Measurements from ENCODE around the gene SETD1B. TPM values are rescaled to one million over a fixed set of nuclear protein-coding genes. Genes with fewer than 3 reads are reported as not detected.
A peak's percentile ranks its signal among the peaks of the same experiment; 100 is the strongest.

The SETD1B gene
- total RNA-seq, 1 experiment from 2014 or later = 40.4 TPM

GRCh38 chr12:121798787-121799155, 5.0 kb upstream of the SETD1B start:
- H3K18ac ChIP-seq (ENCODE audit: insufficient read length, low read depth, low read length) = no peak overlapping the region
- H3K23me2 ChIP-seq (ENCODE audit: insufficient read length, low read depth, low read length, poor library complexity, severe bottlenecking) = peaks cover 24% of the 10 kb centered on the region
- no peak overlapping the region for H2BK12ac ChIP-seq (ENCODE audit: insufficient read length, low read depth, low read length)
- no peak overlapping the region for H3K23ac ChIP-seq (ENCODE audit: insufficient read length, low read depth, low read length)
- no peak overlapping the region for H3T11ph ChIP-seq (ENCODE audit: low read length)
- Mint-ChIP-seq H3K27me3 (ENCODE audit: low read depth) (no peaks in the 10 kb centered on the region; the same call in 1 of the 2 replicates), H3K4me3 (peak overlapping the region; percentile 75 to 77), H3K4me1 (peaks cover 47 to 49% of the 10 kb centered on the region in 2 experiments), H3K27ac (peak overlapping the region; percentile 64 to 93 (median 79); a peak in 5 of 7 replicates), H3K36me3 (ENCODE audit: insufficient read depth in 1 of 3, low read depth in 3 of 3) (peaks cover 17 to 38% (median 31%) of the 10 kb centered on the region in 3 experiments), H3K9me3 (no peaks in the 10 kb centered on the region; a peak in 1 of 5 replicates)
- no peaks in the 10 kb centered on the region for H3K79me1 ChIP-seq (ENCODE audit: insufficient read depth, low read depth, low read length, poor library complexity, severe bottlenecking)
- H2BK120ac ChIP-seq (ENCODE audit: low read depth, low read length, poor library complexity, severe bottlenecking) = no peak overlapping the region
- no peak overlapping the region for H2BK15ac ChIP-seq (ENCODE audit: low read depth, low read length)
- no CpG with 5 or more reads among the region's 10 CpGs for WGBS (ENCODE audit: extremely low coverage, insufficient read length, low lambda C conversion rate)
- H4K20me1 ChIP-seq (ENCODE audit: control insufficient read depth, insufficient read depth, insufficient read length) = no peaks in the 10 kb centered on the region
- H2BK20ac ChIP-seq (ENCODE audit: low read depth, low read length, poor library complexity, severe bottlenecking) = no peak overlapping the region
- no peak overlapping the region for H3K9ac ChIP-seq (ENCODE audit: extremely low read depth, insufficient read length, low read length)
- H2BK5ac ChIP-seq (ENCODE audit: insufficient read length, low read length) = no peak overlapping the region
- no peak overlapping the region for H2AK5ac ChIP-seq (ENCODE audit: insufficient read length, low read length)
- no peak overlapping the region for H3K56ac ChIP-seq (ENCODE audit: insufficient read length, low read depth, low read length)
- H3K27me3 ChIP-seq (ENCODE audit: insufficient read depth, low read length) = no peaks in the 10 kb centered on the region
- H3K9me3 ChIP-seq (ENCODE audit: control insufficient read depth, low read depth, low read length) = no peaks in the 10 kb centered on the region
- H3K14ac ChIP-seq (ENCODE audit: insufficient read depth, low read length) = no peak overlapping the region
- H3K4ac ChIP-seq (ENCODE audit: low read depth, low read length) = no peak overlapping the region
- no peak overlapping the region for H2AFZ ChIP-seq (ENCODE audit: low read length)
- no peak for TF ChIP-seq CTCF (conservative IDR thresholded peaks at IDR 0.05)
- no peak overlapping the region for H4K5ac ChIP-seq (ENCODE audit: insufficient read length, low read depth, low read length)
- H3K4me1 ChIP-seq (ENCODE audit: insufficient read depth, low read length) = peaks cover 4% of the 10 kb centered on the region; the same call in 1 of the 2 replicates
- no peak for DNase-seq
- H3K4me2 ChIP-seq (ENCODE audit: insufficient read depth, insufficient read length, low read length) = peak overlapping the region; percentile 54
- H3K79me2 ChIP-seq (ENCODE audit: insufficient read depth, low read length) = no peaks in the 10 kb centered on the region; the same call in 1 of the 2 replicates
- no peak overlapping the region for H4K91ac ChIP-seq (ENCODE audit: insufficient read length, low read depth, low read length)
- H4K8ac ChIP-seq (replicated peaks; ENCODE audit: insufficient read length, low read depth, low read length) = no peak overlapping the region
- H3K27ac ChIP-seq (ENCODE audit: insufficient read length, low read depth, low read length) = no peak overlapping the region

Measured in H9 (cell line).